Measurements from ENCODE around the gene FAHD2A.
"Not testable (repeated sequence)": the region's sequence is repeated elsewhere in the genome, so short reads cannot be mapped to it uniquely, and the experiment has no call there.

DNA sequence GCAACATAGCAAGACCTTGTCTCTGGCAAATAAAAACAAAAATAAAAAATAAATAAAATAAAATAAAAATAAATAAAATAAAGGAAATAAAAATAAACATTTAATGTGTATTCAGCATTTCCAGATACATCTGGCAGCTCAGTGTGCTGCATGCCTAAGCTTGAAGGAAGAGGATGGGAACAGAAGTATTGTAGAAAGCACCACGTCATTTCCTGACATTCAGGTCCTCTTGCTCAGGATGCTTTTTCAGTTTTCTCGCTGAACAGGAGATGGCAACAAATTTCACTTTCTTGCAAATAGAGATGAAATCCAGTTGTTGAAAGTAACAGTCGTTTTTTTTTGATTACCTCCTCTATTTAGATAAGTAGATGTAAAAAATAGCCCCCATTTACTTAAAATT lies 60.8 kb downstream of the FAHD2A start:
- TF ChIP-seq, protein P1, sequence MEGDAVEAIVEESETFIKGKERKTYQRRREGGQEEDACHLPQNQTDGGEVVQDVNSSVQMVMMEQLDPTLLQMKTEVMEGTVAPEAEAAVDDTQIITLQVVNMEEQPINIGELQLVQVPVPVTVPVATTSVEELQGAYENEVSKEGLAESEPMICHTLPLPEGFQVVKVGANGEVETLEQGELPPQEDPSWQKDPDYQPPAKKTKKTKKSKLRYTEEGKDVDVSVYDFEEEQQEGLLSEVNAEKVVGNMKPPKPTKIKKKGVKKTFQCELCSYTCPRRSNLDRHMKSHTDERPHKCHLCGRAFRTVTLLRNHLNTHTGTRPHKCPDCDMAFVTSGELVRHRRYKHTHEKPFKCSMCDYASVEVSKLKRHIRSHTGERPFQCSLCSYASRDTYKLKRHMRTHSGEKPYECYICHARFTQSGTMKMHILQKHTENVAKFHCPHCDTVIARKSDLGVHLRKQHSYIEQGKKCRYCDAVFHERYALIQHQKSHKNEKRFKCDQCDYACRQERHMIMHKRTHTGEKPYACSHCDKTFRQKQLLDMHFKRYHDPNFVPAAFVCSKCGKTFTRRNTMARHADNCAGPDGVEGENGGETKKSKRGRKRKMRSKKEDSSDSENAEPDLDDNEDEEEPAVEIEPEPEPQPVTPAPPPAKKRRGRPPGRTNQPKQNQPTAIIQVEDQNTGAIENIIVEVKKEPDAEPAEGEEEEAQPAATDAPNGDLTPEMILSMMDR (optimal IDR thresholded peaks at IDR 0.05 in 1 of 3, IDR thresholded peaks at IDR 0.05 in 1 of 3, conservative IDR thresholded peaks at IDR 0.05 in 1 of 3; ENCODE audit: extremely low read depth in 1 of 3, insufficient read depth in 2 of 3, low read length in 3 of 3), result not testable (repeated sequence)
- not testable (repeated sequence) for TF ChIP-seq EZH2 (IDR thresholded peaks at IDR 0.05; ENCODE audit: low read length)

Measured in keratinocyte (primary cell).